ENCODE data around the gene CTDSP2. TPM values are rescaled to one million over a fixed set of nuclear protein-coding genes. Genes with fewer than 3 reads are reported as not detected.

The CTDSP2 gene
- total RNA-seq, 1 donor from 2014 or later, result 87.1 TPM

DNA sequence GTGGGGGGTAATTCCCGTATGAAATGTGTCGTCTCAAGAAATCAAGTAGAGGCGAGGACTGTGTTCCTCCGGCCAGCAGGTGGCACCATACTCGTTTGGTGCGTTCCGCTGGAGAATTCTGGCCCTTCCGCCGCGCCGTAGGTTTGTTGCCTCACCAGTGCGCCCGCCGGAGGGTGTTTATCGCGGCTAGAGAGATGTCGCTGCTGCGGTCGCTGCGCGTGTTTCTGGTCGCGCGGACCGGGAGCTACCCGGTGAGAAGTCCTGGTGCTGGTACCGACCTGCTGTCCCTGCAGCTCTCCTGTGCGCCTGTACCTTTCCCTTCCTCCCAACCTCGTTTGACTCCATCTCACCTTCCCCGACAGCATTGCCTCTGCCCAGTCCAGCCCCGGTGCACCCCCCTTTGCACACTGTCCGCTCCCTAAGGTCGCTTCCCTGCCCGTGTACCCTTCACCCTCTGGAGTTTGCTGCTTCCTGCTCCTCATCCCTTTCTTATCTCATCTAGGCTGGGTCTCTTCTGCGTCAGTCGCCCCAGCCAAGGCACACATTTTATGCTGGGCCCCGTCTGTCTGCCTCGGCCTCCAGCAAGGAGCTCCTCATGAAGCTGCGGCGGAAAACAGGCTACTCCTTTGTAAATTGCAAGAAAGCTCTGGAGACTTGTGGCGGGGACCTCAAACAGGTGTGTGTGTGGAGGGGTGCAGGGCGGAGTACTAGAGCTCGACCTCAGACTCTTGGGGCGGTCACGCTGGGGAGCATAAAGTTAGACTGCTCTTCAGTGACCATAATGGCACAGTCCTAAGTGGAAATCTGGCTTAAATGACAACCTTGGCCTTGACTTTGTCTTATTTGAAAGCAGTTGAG is 63.7 kb downstream of the CTDSP2 start, which contains the start of gene TSFM:
Gene TSFM (plus strand): TSS at position 180 of the 858 bp plus-strand sequence. CDS start 15 bp downstream, at position 195.
- H3K4me3 Mint-ChIP-seq (ENCODE audit: unreplicated experiment), result peak within 1 kb of the TSS; percentile 100
- peak within 1 kb of the TSS; percentile 94 for H2AFZ ChIP-seq (ENCODE audit: low read depth, low read length)
- FAIRE-seq, result no peak

DNA sequence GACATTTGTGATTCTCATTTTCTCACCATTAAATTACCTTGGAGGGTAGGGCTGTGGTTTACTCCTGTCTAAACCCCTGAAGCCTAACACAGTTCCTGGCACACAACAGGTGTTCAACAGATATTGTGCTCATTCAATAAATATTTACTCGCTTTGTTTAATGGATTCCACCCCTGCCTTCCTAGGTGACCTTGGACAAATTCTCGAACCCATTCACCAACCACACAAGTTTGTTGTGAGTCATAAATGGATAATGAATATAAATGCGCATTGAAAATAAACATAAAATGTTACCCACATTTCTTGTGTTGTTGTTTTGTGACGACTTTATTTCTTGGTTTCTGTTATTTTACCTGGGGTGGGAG is 64.3 kb downstream of the CTDSP2 start:
- Mint-ChIP-seq H3K9me3 (ENCODE audit: unreplicated experiment) (no peaks in the 10 kb centered on the region), H3K27ac (ENCODE audit: unreplicated experiment) (peak overlapping the region; percentile 94), H3K36me3 (ENCODE audit: low read depth, unreplicated experiment) (peaks cover 8% of the 10 kb centered on the region), H3K4me1 (ENCODE audit: low read depth, unreplicated experiment) (peaks cover 5% of the 10 kb centered on the region), H3K27me3 (ENCODE audit: low read depth, unreplicated experiment) (no peaks in the 10 kb centered on the region), H3K4me3 (ENCODE audit: unreplicated experiment) (peak overlapping the region; percentile 100)
- no peaks in the 10 kb centered on the region for H3K9me3 ChIP-seq (ENCODE audit: insufficient read depth, low read depth, low read length)
- H3K36me3 ChIP-seq (ENCODE audit: insufficient read depth, low read length), result peaks cover 23% of the 10 kb centered on the region
- FAIRE-seq (no peak), DNase-seq (ENCODE audit: low read depth) (no peak)
- no peaks in the 10 kb centered on the region for H3K27me3 ChIP-seq (ENCODE audit: insufficient read depth, low read length)
- H3K9ac ChIP-seq (ENCODE audit: low read length), result no peak overlapping the region
- peaks cover 5% of the 10 kb centered on the region for H4K20me1 ChIP-seq (ENCODE audit: insufficient read depth, low read length)
- peaks cover 18% of the 10 kb centered on the region for H3K79me2 ChIP-seq (ENCODE audit: insufficient read depth, low read length)
- TF ChIP-seq, protein P1, sequence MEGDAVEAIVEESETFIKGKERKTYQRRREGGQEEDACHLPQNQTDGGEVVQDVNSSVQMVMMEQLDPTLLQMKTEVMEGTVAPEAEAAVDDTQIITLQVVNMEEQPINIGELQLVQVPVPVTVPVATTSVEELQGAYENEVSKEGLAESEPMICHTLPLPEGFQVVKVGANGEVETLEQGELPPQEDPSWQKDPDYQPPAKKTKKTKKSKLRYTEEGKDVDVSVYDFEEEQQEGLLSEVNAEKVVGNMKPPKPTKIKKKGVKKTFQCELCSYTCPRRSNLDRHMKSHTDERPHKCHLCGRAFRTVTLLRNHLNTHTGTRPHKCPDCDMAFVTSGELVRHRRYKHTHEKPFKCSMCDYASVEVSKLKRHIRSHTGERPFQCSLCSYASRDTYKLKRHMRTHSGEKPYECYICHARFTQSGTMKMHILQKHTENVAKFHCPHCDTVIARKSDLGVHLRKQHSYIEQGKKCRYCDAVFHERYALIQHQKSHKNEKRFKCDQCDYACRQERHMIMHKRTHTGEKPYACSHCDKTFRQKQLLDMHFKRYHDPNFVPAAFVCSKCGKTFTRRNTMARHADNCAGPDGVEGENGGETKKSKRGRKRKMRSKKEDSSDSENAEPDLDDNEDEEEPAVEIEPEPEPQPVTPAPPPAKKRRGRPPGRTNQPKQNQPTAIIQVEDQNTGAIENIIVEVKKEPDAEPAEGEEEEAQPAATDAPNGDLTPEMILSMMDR (IDR thresholded peaks at IDR 0.05; ENCODE audit: insufficient read depth, low read depth, low read length), result no peak
- no peak for TF ChIP-seq EZH2 (IDR thresholded peaks at IDR 0.05; ENCODE audit: insufficient read depth, low read length)
- no peak overlapping the region for H2AFZ ChIP-seq (ENCODE audit: low read depth, low read length)
- H3K4me2 ChIP-seq (ENCODE audit: low read length), result peak overlapping the region; percentile 93
- no peak overlapping the region for H3K4me3 ChIP-seq (ENCODE audit: insufficient read depth, low read depth, low read length)
- peaks cover 4% of the 10 kb centered on the region for H3K4me1 ChIP-seq (ENCODE audit: insufficient read depth, low read length)
- no peak overlapping the region for H3K27ac ChIP-seq (ENCODE audit: low read depth, low read length)

More for the DNA sequence above, 63.7 kb downstream of the CTDSP2 start, which contains the start of gene TSFM:
- peak within 1 kb of the TSS; percentile 94 for H3K27ac Mint-ChIP-seq (ENCODE audit: unreplicated experiment)
- no peaks in the 10 kb centered on the region for H3K9me3 Mint-ChIP-seq (ENCODE audit: unreplicated experiment)
- peak within 1 kb of the TSS; percentile 93 for H3K4me2 ChIP-seq (ENCODE audit: low read length)
- H3K27me3 ChIP-seq (ENCODE audit: insufficient read depth, low read length), result no peaks in the 10 kb centered on the region
- peaks cover 4% of the 10 kb centered on the region for H3K4me1 ChIP-seq (ENCODE audit: insufficient read depth, low read length)
- H3K4me3 ChIP-seq (ENCODE audit: insufficient read depth, low read depth, low read length), result peak within 1 kb of the TSS; percentile 96
- no peaks in the 10 kb centered on the region for H3K9me3 ChIP-seq (ENCODE audit: insufficient read depth, low read depth, low read length)
- H3K4me1 Mint-ChIP-seq (ENCODE audit: low read depth, unreplicated experiment), result peaks cover 5% of the 10 kb centered on the region
- H3K79me2 ChIP-seq (ENCODE audit: insufficient read depth, low read length), result peaks cover 18% of the 10 kb centered on the region
- peaks cover 5% of the 10 kb centered on the region for H4K20me1 ChIP-seq (ENCODE audit: insufficient read depth, low read length)
- peaks cover 8% of the 10 kb centered on the region for H3K36me3 Mint-ChIP-seq (ENCODE audit: low read depth, unreplicated experiment)
- H3K27ac ChIP-seq (ENCODE audit: low read depth, low read length), result peak within 1 kb of the TSS; percentile 75
- peaks cover 26% of the 10 kb centered on the region for H3K36me3 ChIP-seq (ENCODE audit: insufficient read depth, low read length)
- no peaks in the 10 kb centered on the region for H3K27me3 Mint-ChIP-seq (ENCODE audit: low read depth, unreplicated experiment)
- peak within 1 kb of the TSS; percentile 97 for H3K9ac ChIP-seq (ENCODE audit: low read length)
- no peak for TF ChIP-seq EZH2 (IDR thresholded peaks at IDR 0.05; ENCODE audit: insufficient read depth, low read length)
- TF ChIP-seq, protein P1 (IDR thresholded peaks at IDR 0.05; ENCODE audit: insufficient read depth, low read depth, low read length), result peak; percentile 95
- DNase-seq (ENCODE audit: low read depth), result peak; percentile 86
